Naive thymus-derived CD8-positive, alpha-beta T cell (primary cell): ENCODE measurements around the gene DDX51. TPM values are rescaled to one million over a fixed set of nuclear protein-coding genes. Genes with fewer than 3 reads are reported as not detected.

ENCODE experiments used
- ATAC-seq, 2 donors: fragments of 150-1000 bp; cut with Tn5 transposase in 1 of 2; sonication (Bioruptor Pico), chemical (Tn5 transposase) in 1 of 2; 1 replicate in 1 of 2; 2 replicates in 1 of 2; pipeline ENCODE4 v1.10.0; 2021; ENCODE audit warnings: mild to moderate bottlenecking in 2 of 2, moderate library complexity in 2 of 2
- POLR2A ChIA-PET: fragments of 350-600 bp; sonication (Branson Sonifier 250); formaldehyde crosslinking; loops from one replicate; lab custom pipeline; 2021; ENCODE audit warnings: antibody characterized with exemption; lab: Charles Lee
- DNase-seq, 10 donors: peaks; one replicate each; pipeline versions ENCODE4 v3.0.0 to v3.0.0-alpha.2; 2020 to 2022
- H3K27ac Mint-ChIP-seq, 10 donors: one replicate each; pipeline ENCODE4 v1.8.0; 2020 to 2022; ENCODE audit warnings: mild to moderate bottlenecking in 10 of 10, mixed read lengths in 10 of 10, moderate library complexity in 4 of 10, inconsistent platforms in 1 of 10
- H3K27me3 Mint-ChIP-seq, 5 donors: one replicate each; pipeline ENCODE4 v1.8.0; 2021 to 2022; ENCODE audit warnings: mixed read lengths in 5 of 5
- H3K36me3 Mint-ChIP-seq, 3 donors: one replicate each; pipeline ENCODE4 v1.8.0; 2020 to 2022; ENCODE audit warnings: mixed read lengths in 3 of 3, mild to moderate bottlenecking in 2 of 3, inconsistent platforms in 1 of 3
- H3K4me1 Mint-ChIP-seq, 4 donors: one replicate each; pipeline ENCODE4 v1.8.0; 2021 to 2022; ENCODE audit warnings: mixed read lengths in 4 of 4
- H3K4me3 Mint-ChIP-seq, 10 donors: one replicate each; pipeline ENCODE4 v1.8.0; 2020 to 2022; ENCODE audit warnings: mild to moderate bottlenecking in 10 of 10, mixed read lengths in 10 of 10, moderate library complexity in 6 of 10, inconsistent platforms in 1 of 10
- H3K9me3 Mint-ChIP-seq, 9 donors: one replicate each; pipeline ENCODE4 v1.8.0; 2020 to 2022; ENCODE audit warnings: mixed read lengths in 9 of 9, mild to moderate bottlenecking in 3 of 9, inconsistent platforms in 1 of 9, moderate library complexity in 1 of 9
- polyA plus RNA-seq, 3 donors: library from polyadenylated mRNA; unstranded; fragments of 300-500 nt; fragmentation: Illumina TruSeq; gene quantifications; one replicate each; pipeline ENCODE4 v1.2.3, GENCODE V29; 2021
- total RNA-seq, 8 experiments: library from RNA in 2 of 8; stranded (reverse) in 2 of 8; gene quantifications; one replicate each; pipeline ENCODE4 v1.2.3 and lab custom pipeline; 2021 to 2026

DDX51 gene
- total and polyA plus RNA-seq, 5 experiments from 2014 or later, result 7.4 to 57.9 (median 20.9) TPM

DNA sequence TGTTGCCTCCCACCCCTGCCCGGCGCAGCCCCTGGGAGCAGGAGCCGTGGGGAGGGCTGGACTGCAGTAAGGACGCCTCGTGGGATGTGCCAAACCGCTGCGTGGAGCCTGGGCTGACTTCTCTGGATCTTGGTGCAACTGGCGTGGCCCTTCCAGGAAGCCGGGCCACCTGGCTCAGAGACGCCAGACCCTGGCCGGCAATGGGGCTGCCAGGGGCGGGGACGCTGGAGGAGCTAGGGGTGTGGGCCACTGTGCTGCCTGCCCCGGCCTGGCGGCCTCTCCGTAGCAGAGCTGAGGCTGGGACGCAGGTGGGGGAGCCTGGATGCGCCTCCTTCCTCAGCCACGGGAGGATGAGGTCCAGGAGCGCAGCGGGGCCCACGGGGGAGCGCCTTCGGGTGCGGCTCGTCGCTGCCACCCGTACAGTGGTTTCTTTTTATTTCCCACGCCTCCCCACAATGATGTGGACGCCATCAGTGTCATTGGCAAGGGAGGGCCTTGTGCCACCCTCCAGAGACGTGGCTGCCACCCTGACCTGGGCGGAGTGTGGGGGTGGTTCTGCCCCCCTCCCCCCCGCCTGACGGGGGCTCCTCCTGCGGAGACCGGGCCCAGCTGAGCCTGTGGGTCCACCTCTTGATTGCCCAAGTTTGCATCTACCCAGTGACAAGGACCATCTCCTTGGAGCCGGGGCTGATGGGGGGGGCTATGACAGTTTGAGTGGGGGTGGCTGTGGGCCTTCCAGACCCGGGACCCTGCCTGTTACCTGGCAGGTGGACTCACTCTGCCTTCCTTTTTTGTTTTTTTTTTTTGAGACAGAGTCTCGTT is 11.3 kb downstream of the DDX51 start:
- H3K36me3 Mint-ChIP-seq, result peaks cover 10 to 18% (median 14%) of the 10 kb centered on the region in 3 donors
- POLR2A ChIA-PET, result no interaction called here
- ATAC-seq, result no peak

DNA sequence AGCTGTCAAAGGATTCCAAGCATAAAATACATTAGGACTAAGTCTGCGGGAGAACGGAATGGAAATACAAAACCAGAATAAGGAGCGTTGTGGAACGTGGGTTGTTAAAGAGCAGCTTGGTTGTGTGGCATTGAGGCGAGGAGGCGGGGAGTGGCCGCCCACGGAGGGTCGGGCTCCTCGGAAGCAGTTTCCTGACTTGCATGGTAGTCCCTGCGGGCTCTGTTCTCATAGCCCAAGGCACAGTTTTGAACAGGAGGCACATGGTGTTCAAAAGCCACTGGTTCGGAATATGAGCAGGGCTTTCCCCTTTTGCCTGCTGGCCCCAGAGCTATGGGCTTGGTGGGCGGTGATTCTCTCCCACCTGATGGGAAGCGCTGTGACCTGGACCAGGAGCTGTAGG is 12.2 kb downstream of the DDX51 start:
- Mint-ChIP-seq H3K4me1 (peaks cover 0 to 5% (median 0%) of the 10 kb centered on the region in 4 donors), H3K27ac (no peak overlapping the region), H3K27me3 (no peaks in the 10 kb centered on the region), H3K36me3 (peaks cover 16 to 25% (median 19%) of the 10 kb centered on the region in 3 donors), H3K9me3 (peaks cover 2 to 33% (median 10%) of the 10 kb centered on the region in 9 donors), H3K4me3 (no peak overlapping the region)
- DNase-seq, result no peak
- no peak for ATAC-seq
- POLR2A ChIA-PET, result no interaction called here

More for the DNA sequence above, 11.3 kb downstream of the DDX51 start:
- peak in 1 of 10 donors; percentile 15 for DNase-seq
- Mint-ChIP-seq H3K4me1 (peaks cover 0 to 5% (median 0%) of the 10 kb centered on the region in 4 donors), H3K9me3 (peaks cover 2 to 28% (median 9%) of the 10 kb centered on the region in 9 donors), H3K27me3 (no peaks in the 10 kb centered on the region), H3K4me3 (no peak overlapping the region), H3K27ac (no peak overlapping the region)

DNA sequence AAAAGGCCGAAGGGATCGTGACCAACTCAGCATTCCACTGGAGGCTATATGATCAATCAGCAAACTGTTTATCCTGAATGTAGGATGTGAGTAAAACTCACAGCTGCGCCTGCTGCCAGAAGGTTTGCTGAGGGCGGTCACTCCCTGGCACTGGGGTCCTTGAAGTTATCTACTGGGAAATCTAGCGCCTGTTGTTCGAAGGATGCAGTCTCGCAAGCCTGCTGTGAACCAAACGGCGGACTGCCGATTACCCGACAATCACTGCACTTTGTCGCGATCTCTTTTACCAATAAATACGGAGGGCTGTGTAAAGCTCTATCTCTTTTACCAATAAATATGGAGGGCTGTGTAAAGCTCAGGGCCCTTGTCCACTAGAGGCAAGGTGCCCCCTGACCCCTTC is 12.9 kb downstream of the DDX51 start:
- DNase-seq (peak in 1 of 10 donors; percentile 3), ATAC-seq (no peak)
- Mint-ChIP-seq H3K27ac (no peak overlapping the region), H3K4me3 (no peak overlapping the region), H3K4me1 (peaks cover 0 to 5% (median 0%) of the 10 kb centered on the region in 4 donors), H3K27me3 (no peaks in the 10 kb centered on the region), H3K36me3 (peaks cover 16 to 32% (median 27%) of the 10 kb centered on the region in 3 donors), H3K9me3 (peaks cover 2 to 33% (median 10%) of the 10 kb centered on the region in 9 donors)
- POLR2A ChIA-PET, result no interaction called here

DNA sequence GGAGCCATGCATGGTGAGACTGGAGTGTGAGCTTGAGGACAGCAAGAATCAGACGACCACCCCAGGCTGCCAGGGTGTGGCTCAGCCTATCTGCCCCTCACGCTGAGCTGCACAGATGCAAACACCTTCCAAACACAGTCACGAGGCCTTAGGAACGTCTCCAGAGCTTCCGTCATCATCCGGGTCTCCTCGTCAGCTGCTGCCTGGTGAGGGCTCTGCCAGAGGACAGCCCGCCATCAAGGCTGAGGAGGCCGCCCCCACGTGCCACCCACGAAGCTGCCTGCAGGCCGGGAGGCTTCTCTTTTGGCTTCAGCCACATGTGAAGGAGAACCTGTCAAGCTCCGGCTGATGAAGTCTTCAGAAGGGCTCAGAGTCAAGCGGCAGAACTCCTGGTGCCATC is 13.4 kb downstream of the DDX51 start:
- ATAC-seq (no peak), DNase-seq (no peak)
- H3K4me1 Mint-ChIP-seq, result peaks cover 0 to 5% (median 0%) of the 10 kb centered on the region in 4 donors
- H3K27me3 Mint-ChIP-seq, result no peaks in the 10 kb centered on the region
- no peak overlapping the region for H3K4me3 Mint-ChIP-seq
- peak overlapping the region in 1 of 10 donors; percentile 56 for H3K27ac Mint-ChIP-seq
- POLR2A ChIA-PET, result no interaction called here
- peaks cover 16 to 34% (median 32%) of the 10 kb centered on the region in 3 donors for H3K36me3 Mint-ChIP-seq
- H3K9me3 Mint-ChIP-seq, result peaks cover 2 to 33% (median 10%) of the 10 kb centered on the region in 9 donors

DNA sequence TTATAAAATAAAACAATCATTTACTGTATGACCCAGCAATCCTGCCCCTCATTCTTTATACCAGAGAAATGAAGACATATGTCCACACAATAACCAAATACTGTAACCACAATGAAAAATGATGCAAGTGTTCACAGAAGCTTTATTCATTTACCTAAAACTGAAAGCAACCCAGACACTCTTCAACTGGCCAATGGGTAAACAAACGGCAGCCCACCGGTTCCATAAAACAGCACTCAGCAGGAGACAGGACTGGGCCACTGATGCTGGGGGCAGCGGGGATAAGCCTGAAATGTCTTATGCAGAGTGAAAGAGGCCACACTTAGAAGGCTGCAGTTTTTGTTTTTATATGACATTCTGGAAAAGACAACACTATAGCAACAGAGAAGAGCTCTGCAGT is 15.1 kb downstream of the DDX51 start:
- Mint-ChIP-seq H3K27me3 (no peaks in the 10 kb centered on the region), H3K4me1 (peaks cover 0 to 5% (median under 1%) of the 10 kb centered on the region in 4 donors), H3K4me3 (no peak overlapping the region), H3K36me3 (peaks cover 16 to 47% (median 40%) of the 10 kb centered on the region in 3 donors), H3K27ac (no peak overlapping the region), H3K9me3 (peaks cover 2 to 33% (median 10%) of the 10 kb centered on the region in 9 donors)
- ATAC-seq (no peak), DNase-seq (no peak)
- POLR2A ChIA-PET, result no interaction called here

DNA sequence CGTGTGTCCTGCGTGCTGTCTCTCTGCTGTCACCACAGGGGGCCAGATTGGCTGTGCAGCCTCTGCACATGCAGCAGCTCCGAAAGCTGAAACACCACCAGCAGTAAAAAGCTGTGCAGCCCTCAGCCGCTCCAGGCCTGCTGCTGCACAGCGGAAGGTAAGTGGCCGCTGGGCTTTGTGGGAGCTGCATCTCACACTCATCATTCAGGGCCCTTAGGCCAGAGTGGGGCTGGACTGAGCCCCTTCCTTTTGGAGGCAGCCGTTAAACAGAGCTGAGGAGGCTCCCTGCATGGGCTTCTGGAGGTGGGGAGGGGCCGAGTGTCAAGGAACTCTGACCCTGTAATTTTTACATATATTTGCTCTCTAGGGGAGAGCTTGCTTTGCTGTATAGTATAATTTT is 17.1 kb downstream of the DDX51 start:
- no peak for ATAC-seq
- no peaks in the 10 kb centered on the region for H3K27me3 Mint-ChIP-seq
- peaks cover 0 to 5% (median under 1%) of the 10 kb centered on the region in 4 donors for H3K4me1 Mint-ChIP-seq
- peaks cover 2 to 33% (median 10%) of the 10 kb centered on the region in 9 donors for H3K9me3 Mint-ChIP-seq
- no peak overlapping the region for H3K4me3 Mint-ChIP-seq
- POLR2A ChIA-PET, result no interaction called here
- no peak overlapping the region for H3K27ac Mint-ChIP-seq
- peaks cover 16 to 58% (median 41%) of the 10 kb centered on the region in 3 donors for H3K36me3 Mint-ChIP-seq
- DNase-seq, result no peak

DNA sequence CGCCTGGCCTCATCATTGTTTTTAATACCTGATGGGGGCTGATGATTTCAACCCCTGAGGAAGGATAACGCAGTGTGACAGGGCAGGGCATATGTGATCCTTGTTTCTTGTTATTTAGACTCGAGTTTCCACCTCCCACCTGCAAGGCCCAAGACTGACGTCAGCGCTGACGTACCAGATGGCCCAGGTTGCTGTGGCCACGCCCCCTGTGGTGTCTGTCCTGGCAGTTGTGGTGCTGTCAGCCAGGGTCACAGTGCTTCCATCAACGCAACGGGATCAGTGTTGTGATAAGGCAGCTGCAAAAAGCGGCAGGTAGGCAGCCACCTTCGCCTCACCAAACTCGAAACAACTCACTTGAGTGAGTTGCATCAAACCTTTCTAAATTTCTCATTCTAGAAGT is 18.4 kb downstream of the DDX51 start:
- no peak for ATAC-seq
- POLR2A ChIA-PET, result no interaction called here
- H3K27ac Mint-ChIP-seq, result no peak overlapping the region
- H3K4me3 Mint-ChIP-seq, result no peak overlapping the region
- H3K27me3 Mint-ChIP-seq, result no peaks in the 10 kb centered on the region
- no peak for DNase-seq
- peaks cover 0 to 3% (median under 1%) of the 10 kb centered on the region in 4 donors for H3K4me1 Mint-ChIP-seq
- H3K9me3 Mint-ChIP-seq, result peaks cover 0 to 29% (median 8%) of the 10 kb centered on the region in 9 donors
- peaks cover 16 to 66% (median 44%) of the 10 kb centered on the region in 3 donors for H3K36me3 Mint-ChIP-seq

DNA sequence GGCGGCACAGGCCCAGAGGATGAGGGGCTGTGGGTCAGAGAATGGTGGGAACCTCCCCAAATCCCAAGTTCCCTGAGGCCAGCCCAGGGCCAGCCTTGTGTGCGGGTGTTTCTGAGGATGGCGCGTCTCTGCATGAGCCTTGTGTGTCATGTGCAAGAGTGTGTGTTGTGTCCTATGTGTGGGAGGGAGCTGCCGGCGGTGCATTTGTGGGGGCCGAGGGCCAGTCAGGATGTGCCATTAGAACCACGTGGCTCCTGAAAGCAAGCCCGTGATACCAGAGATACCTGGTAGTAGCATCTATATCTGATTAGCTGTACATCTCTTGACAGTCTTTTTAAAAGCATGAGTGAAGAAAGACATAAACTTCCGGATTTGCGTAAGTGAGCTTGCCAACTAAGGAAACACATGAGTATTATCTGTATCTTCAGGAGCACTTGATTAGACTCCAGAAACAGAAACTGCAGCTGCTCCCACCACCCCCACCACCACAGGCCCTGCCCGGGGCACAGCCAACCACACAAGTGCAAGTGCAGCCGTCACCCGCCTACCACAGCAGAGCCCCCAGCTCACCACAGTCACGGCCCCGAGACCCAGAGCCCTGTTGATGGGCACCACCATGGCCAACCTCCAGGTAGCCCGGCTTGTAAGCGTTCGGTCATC is 19.2 kb downstream of the DDX51 start:
- H3K4me1 Mint-ChIP-seq, result peaks cover 0 to 3% (median under 1%) of the 10 kb centered on the region in 4 donors
- H3K27ac Mint-ChIP-seq, result peak overlapping the region in 1 of 10 donors; percentile 77
- ATAC-seq, result peak; percentile 37 to 44
- no peak for DNase-seq
- POLR2A ChIA-PET, result no interaction called here
- peak overlapping the region in 1 of 10 donors; percentile 10 for H3K4me3 Mint-ChIP-seq
- no peaks in the 10 kb centered on the region for H3K27me3 Mint-ChIP-seq
- H3K9me3 Mint-ChIP-seq, result peaks cover 0 to 25% (median 8%) of the 10 kb centered on the region in 9 donors
- peaks cover 16 to 70% (median 42%) of the 10 kb centered on the region in 3 donors for H3K36me3 Mint-ChIP-seq

DNA sequence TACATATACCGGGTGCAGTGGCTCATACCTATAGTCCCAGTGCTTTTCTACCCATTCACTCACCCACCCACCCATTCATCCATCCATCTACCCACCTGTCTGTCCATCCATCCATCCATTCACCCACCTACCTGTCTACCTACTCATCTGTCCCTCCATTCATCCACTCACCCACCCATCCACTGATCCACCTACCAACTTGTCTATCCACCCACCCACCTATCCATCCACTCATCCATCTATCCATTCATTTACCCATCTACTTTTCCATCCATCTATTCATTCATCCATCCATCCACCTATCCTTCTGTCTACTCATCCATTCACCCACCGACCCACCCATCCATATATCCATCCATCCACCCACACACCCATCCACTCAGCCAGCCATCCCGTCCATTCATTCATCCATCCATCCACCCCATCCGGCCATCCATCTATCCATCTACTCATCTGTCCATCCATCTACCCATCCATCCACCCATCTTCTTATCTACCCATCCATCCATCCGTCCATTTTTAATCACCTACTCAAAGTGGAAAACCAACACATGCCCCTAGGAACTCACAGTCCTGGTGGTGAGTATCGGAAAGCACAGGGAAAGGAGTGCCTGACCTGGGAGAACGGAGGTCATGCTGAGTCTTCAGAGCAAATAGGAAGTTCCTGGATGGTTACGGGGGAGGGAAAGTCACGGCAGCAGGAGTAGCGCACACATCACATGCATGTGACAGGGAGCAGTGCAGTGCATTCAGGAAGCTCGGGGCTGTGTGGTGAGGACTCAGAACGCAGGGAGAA is 20.0 kb downstream of the DDX51 start:
- POLR2A ChIA-PET, result no interaction called here
- H3K27ac Mint-ChIP-seq, result peak overlapping the region in 2 of 10 donors; percentile 45 to 60
- H3K36me3 Mint-ChIP-seq, result peaks cover 15 to 70% (median 40%) of the 10 kb centered on the region in 3 donors
- H3K4me1 Mint-ChIP-seq, result peaks cover 0 to 2% (median under 1%) of the 10 kb centered on the region in 4 donors
- no peak for DNase-seq
- H3K9me3 Mint-ChIP-seq, result peaks cover 0 to 17% (median 8%) of the 10 kb centered on the region in 9 donors
- ATAC-seq, result no peak
- no peaks in the 10 kb centered on the region for H3K27me3 Mint-ChIP-seq
- H3K4me3 Mint-ChIP-seq, result no peak overlapping the region

DNA sequence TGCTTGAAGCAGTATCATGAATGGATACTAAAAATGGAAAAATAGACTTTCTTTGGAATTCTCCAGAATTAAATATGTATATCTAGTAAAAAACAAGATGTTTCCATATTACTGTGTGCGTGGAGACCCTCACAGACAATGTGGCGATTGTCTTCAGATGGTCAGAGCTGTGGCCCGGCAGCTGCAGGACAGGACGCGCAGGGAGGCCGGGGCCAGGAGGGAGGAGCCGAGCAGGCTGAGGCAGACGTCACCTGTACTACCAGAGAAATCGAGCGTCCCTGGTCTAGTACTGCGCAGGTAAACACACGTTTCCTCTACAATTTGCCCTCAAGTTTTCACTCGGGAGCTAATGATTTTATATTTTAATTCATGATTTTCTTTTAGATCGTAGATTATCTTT is 22.8 kb downstream of the DDX51 start:
- Mint-ChIP-seq H3K4me3 (no peak overlapping the region), H3K27ac (no peak overlapping the region), H3K27me3 (no peaks in the 10 kb centered on the region), H3K4me1 (peaks cover 0 to 2% (median 0%) of the 10 kb centered on the region in 4 donors), H3K9me3 (no peaks in the 10 kb centered on the region), H3K36me3 (peaks cover 0 to 44% (median 12%) of the 10 kb centered on the region in 3 donors)
- DNase-seq, result no peak
- POLR2A ChIA-PET, result no interaction called here
- ATAC-seq, result no peak

DNA sequence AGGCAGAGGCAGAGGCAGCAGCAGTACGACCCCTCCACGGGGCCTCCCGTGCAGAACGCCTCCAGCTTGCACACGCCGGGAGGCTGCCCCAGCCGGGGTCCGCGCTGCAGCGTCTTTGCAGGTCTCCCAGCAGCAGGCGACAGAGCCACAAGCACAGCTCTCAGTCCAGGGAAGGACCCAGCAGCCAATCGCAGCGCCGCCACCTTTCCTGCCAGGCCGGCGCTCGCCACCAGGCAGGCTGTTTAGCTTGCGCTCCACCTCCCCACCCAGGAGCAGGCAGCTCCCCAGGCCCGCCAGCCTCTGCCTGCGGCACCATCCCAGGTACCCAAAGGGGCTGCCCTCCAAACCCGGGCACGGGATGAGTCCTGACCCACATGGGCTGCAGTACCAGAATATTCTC is 25.2 kb downstream of the DDX51 start:
- POLR2A ChIA-PET, result no interaction called here
- H3K9me3 Mint-ChIP-seq, result no peaks in the 10 kb centered on the region
- H3K36me3 Mint-ChIP-seq, result peaks cover 0 to 35% (median 6%) of the 10 kb centered on the region in 3 donors
- H3K27ac Mint-ChIP-seq, result no peak overlapping the region
- ATAC-seq (no peak), DNase-seq (no peak)
- peaks cover 0 to 3% (median 0%) of the 10 kb centered on the region in 4 donors for H3K4me1 Mint-ChIP-seq
- no peak overlapping the region for H3K4me3 Mint-ChIP-seq
- H3K27me3 Mint-ChIP-seq, result no peaks in the 10 kb centered on the region

DNA sequence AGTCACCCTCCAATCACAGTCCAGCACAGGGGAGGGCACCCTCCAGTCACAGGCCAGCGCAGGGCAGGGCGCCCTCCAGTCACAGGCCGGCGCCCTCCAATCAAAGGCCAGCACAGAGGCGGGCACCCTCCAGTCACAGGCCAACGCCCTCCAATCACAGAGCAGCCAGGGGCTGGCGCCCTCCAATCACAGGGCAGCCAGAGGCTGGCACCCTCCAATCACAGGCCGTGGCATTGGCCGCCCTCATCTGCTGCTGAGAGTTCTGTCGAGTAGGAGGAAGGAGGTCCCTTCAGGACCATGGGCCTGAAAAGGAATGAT is 26.6 kb downstream of the DDX51 start:
- H3K4me1 Mint-ChIP-seq, result peaks cover 0 to 3% (median 0%) of the 10 kb centered on the region in 4 donors
- no peak overlapping the region for H3K4me3 Mint-ChIP-seq
- H3K27me3 Mint-ChIP-seq, result no peaks in the 10 kb centered on the region
- peaks cover 0 to 39% (median 6%) of the 10 kb centered on the region in 3 donors for H3K36me3 Mint-ChIP-seq
- POLR2A ChIA-PET, result no interaction called here
- no peaks in the 10 kb centered on the region for H3K9me3 Mint-ChIP-seq
- no peak overlapping the region for H3K27ac Mint-ChIP-seq
- no peak for ATAC-seq
- DNase-seq, result no peak
